NCI-H69 (cell line): ENCODE measurements around the gene ZSCAN9.

Experiments used
- DNase-seq: peaks from one replicate; lab custom pipeline; 2025; lab: John Stamatoyannopoulos, UW

Gene ZSCAN9

GRCh38 chr6:28225056-28225834 lies at the start of gene ZSCAN9:
ZSCAN9 (plus strand) TSS chr6:28225275; CDS start chr6:28227085, 1,810 bp downstream.
- peak; percentile 95 for DNase-seq

DNA sequence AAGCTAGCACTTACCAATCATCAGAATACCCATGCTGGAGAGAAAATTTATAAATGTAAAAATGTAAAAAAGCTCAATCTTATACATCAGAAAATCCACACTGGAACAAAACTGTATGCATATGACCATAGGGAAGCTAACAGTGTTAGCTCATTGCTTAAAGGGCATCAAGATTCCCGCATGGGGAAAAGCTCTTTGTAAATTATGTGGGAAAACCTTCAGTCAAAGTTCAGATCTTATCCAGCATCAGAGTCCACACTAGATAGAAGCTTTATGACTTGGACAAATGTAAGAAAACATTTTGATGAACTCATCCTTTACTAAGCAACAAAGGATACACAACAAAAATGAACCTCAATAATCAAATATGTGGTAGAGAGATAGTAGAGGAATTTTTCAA lies 48.7 kb upstream of the ZSCAN9 start:
- no peak for DNase-seq

DNA sequence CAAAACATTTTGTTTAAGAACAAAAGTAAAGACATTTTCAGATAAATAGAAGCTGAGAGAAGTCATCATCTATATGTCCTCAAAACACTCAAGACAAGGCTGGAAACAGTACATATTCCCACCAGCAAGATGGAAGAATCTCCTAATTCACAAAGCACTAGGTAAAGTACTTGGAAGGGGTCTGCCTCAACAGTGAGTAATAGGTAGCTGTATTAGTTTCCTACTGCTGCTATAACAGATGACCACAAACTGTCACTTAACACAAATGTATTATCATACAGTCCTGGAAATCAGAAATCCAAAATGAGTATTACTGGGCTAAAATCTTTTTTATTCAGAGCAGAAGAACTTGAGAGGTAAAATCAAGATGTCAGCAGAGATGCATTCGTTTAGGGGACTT lies 42.8 kb upstream of the ZSCAN9 start:
- no peak for DNase-seq

GRCh38 chr6:28188111-28188979 lies 36.7 kb upstream of the ZSCAN9 start:
- DNase-seq = no peak

DNA sequence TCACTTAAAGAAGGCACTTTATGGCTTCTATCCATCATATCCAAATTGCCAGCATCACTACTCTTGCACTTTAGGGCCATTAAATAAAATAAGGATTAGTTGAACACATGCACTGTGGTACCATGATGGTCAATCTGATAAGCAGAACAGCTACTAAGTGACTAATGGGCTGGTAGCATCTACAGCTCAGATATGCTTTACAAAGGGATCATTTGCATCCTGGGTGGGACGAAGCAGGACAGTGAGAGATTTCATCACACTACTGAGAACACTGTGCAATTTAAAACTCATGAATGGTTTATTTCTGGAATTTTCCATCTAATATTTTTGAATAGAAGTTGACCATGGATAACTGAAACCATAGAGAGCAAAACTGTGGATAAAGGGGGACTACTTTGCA lies 25.1 kb upstream of the ZSCAN9 start:
- no peak for DNase-seq

DNA sequence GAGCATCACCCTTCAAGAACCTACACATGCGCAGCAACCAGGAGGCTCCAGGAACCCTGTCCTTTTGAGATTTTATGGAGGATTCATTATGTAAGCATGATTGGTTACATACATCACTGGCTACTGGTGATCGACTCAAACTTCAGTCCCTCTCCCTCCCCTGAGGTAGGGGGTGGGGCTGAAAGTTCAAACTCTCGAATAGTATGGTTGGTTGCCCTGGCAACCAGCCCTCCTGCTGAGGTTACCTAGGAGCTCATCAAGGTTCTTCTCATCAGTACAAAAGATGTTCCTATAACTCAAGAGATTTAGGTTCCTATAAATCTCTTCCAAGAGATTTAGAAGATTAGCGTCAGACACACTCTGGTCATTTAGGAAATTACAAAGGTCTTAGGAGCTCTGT lies 21.9 kb upstream of the ZSCAN9 start:
- peak; percentile 14 for DNase-seq

DNA sequence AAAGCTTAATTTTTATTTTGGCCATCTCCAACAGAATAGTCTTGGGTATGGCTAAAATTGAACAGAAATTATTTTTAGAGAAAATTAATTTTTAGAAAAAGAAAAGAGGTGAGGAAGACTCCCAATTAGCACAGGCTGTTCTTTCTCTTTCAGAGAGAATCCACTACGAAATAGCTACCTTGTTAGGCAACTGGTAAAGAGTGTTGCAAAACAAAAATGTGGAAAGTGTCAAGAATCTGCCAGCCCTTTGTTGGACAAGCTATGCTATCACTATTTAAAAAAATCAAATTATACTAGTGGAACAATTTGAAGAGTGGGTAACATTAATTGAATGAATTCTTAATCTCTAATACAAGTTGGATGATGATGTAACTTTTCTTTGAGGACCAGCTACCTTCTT lies 19.2 kb upstream of the ZSCAN9 start:
- DNase-seq = no peak

GRCh38 chr6:28206527-28206926 lies 18.5 kb upstream of the ZSCAN9 start:
- DNase-seq = no peak

DNA sequence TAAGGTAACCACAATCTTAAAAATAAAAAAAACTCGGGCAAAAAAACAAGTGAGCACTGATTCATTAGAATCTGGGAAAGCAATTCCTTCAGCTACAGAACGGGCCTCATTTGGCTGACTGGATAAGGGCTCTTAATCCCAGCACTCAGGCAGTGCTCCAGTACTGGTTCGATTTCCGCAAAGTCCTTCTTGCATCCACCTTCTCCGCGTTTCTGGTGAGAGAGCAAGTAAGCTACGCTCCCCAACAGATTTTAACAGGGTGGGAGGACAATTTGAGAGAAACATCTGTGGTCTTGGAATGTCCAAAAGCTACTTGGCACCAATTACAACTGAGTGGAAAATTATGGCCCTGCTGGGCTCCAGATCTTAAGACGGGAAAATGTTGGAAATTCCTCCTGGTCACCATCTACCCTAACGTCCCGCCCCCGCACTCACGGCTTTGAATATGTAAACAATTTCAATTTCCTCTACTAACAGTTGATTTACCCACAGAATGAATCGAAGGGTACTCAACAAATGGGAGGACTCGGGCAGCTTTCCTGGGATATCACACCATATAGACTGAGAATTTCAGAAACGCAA lies 18.1 kb upstream of the ZSCAN9 start:
- DNase-seq = peak; percentile 18

DNA sequence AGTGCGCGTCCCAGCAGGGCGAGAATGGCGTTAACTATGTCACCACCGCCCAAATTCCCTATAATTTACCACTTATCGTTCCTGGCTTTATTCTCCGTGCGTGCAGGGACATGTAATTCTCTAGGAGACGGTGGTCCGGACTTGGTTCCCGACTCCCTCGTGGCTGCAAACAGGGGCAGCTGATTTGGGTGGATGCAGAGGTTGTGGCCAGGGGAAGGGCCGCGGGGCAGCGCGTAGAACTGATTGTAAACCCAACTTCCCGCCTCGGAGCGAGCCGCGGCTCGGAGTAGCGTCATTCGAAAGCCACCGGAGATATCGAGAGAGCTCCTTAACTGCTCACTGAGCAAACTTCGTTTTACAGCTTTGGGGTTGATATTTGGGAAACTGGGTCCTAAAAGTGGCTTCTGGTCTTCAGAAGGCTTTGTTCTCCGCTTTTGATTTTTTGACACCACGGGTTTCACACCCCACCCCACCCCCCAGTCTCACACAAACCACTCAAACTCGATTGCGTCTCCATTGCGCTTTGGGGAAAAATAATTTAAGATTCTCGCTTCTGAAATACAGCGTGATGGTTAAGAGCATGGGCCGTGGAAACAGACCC lies 17.5 kb upstream of the ZSCAN9 start:
- DNase-seq = peak; percentile 46

- peak; percentile 32 for DNase-seq
Observed at GRCh38 chr6:28208111-28208659, 16.9 kb upstream of the ZSCAN9 start.

- peak; percentile 3 for DNase-seq
Observed at GRCh38 chr6:28209753-28210535, 15.1 kb upstream of the ZSCAN9 start.

- DNase-seq = peak; percentile 73
Observed at GRCh38 chr6:28211840-28212509, 13.1 kb upstream of the ZSCAN9 start.

- peak; percentile 90 for DNase-seq
Observed at GRCh38 chr6:28212510-28213212, 12.4 kb upstream of the ZSCAN9 start.

DNA sequence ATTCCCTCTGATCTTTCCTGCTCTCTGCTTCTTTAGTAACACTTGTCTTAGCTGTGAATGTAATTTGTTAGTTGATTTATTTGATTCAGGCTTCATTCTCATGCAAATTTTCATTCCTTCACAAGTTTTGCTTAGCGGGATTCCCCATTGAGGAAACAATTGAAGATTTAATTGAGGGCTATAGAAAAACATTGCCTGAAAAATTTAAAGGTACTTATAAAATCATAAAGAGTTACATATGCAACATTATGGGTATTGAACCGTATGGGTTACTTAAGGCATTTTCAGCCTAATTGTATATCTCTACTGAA lies 11.9 kb upstream of the ZSCAN9 start:
- no peak for DNase-seq

DNA sequence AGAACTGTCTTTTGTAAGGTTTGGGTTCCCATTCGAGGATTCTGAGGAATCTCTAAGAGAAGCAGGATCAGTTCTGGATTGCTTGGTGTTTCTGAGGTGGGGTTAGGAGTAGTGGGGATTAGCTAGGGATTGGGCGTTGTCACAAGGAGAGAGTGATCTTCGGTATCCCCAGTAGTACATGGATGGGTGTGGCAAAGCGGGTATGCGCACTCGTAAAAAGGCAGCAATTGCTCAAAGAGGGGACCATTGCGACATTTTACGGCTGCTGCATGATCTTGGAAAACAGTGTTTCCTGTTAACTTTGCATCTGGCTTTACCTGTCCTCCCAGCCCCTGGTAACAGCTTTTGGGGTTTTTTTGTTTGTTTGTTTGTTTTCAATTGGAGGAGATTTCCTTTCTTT lies 9.7 kb upstream of the ZSCAN9 start:
- DNase-seq = peak; percentile 83

DNA sequence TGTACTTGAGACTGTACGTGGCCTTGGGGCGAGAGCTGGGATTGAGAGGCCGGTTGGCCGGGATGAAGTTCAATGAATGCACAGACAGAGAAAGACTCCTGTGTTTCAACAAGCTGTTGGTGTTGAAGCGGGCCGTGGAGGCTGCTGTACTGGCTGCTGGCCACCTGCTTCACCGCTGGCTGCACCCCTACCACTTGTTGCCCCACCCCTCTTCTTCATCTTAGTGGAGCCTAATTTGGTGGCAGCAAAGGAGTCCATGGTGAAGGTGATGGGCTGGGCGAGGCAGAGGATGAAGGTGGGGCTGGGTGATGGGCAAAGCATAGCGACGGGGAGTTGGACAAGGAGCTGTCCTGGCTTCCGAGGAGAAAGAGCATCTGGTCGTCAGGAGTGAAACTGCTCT lies 7.2 kb upstream of the ZSCAN9 start:
- no peak for DNase-seq

GRCh38 chr6:28218312-28219248 lies 6.5 kb upstream of the ZSCAN9 start:
- DNase-seq = peak; percentile 88
